OCI-LY1 (cell line): ENCODE data around the gene PLCB2.

Experiments used
- H2AFZ ChIP-seq: fragments of 200-600 bp; sonication (generic), shearing (Covaris generic); 2 replicates; pipeline ENCODE4 v1.6.0; 2014; ENCODE audit warnings: antibody characterized with exemption, mild to moderate bottlenecking, low read length
- H3F3A ChIP-seq: fragments of 200-600 bp; sonication (generic), shearing (Covaris generic); 2 replicates; pipeline ENCODE4 v1.6.0; 2014; ENCODE audit warnings: mild to moderate bottlenecking, antibody characterized with exemption, low read length, moderate library complexity; ENCODE audit not compliant: insufficient read depth
- H3K27ac ChIP-seq: fragments of 200-600 bp; sonication (generic); 2 replicates; pipeline ENCODE4 v1.5.1; 2014; ENCODE audit warnings: low read length, mixed run types, mild to moderate bottlenecking, low read depth; ENCODE audit not compliant: poor library complexity, severe bottlenecking
- H3K27me3 ChIP-seq: fragments of 200-600 bp; sonication (generic); 2 replicates; pipeline ENCODE4 v1.6.0; 2014; ENCODE audit warnings: antibody characterized with exemption, mild to moderate bottlenecking, low read length, moderate library complexity; ENCODE audit not compliant: insufficient read depth
- H3K36me3 ChIP-seq: fragments of 200-600 bp; sonication (generic); 2 replicates; pipeline ENCODE4 v1.6.1; 2014; ENCODE audit warnings: mild to moderate bottlenecking, antibody characterized with exemption, low read length, moderate library complexity, mixed read lengths; ENCODE audit not compliant: insufficient read depth
- H3K4me1 ChIP-seq: fragments of 200-600 bp; sonication (generic); 2 replicates; pipeline ENCODE4 v1.5.1; 2014; ENCODE audit warnings: mild to moderate bottlenecking, low read length, moderate library complexity; ENCODE audit not compliant: insufficient read depth, severe bottlenecking
- H3K4me2 ChIP-seq: fragments of 200-600 bp; sonication (generic), shearing (Covaris generic); 2 replicates; pipeline ENCODE4 v1.6.1; 2014; ENCODE audit warnings: low read length
- H3K4me3 ChIP-seq: fragments of 200-600 bp; sonication (generic); 2 replicates; pipeline ENCODE4 v1.5.1; 2014; ENCODE audit warnings: low read length, low read depth, mild to moderate bottlenecking, mixed read lengths; ENCODE audit not compliant: poor library complexity, severe bottlenecking
- H3K79me2 ChIP-seq: fragments of 200-600 bp; shearing (Covaris generic); 2 replicates; pipeline ENCODE4 v1.6.1; 2016; ENCODE audit warnings: mixed run types, low read length, mixed read lengths; ENCODE audit not compliant: insufficient read depth
- H3K9ac ChIP-seq: fragments of 200-600 bp; sonication (generic), shearing (Covaris generic); 2 replicates; pipeline ENCODE4 v1.6.1; 2014; ENCODE audit warnings: mild to moderate bottlenecking, low read length, mixed read lengths
- H3K9me2 ChIP-seq: fragments of 200-600 bp; sonication (generic), shearing (Covaris generic); 2 replicates; pipeline ENCODE4 v1.6.1; 2014; ENCODE audit warnings: low read depth, mild to moderate bottlenecking, low read length, mixed read lengths
- H3K9me3 ChIP-seq: fragments of 200-600 bp; shearing (Covaris generic); 2 replicates; pipeline ENCODE4 v1.6.1; 2014; ENCODE audit warnings: low read length, mixed read lengths
- H4K20me1 ChIP-seq: fragments of 200-600 bp; sonication (generic), shearing (Covaris generic); 2 replicates; pipeline ENCODE4 v1.6.0; 2016; ENCODE audit warnings: mild to moderate bottlenecking, low read length; ENCODE audit not compliant: insufficient read depth
- EZH2 ChIP-seq: fragments of 200-600 bp; sonication (generic), shearing (Covaris generic); IDR thresholded peaks from 2 replicates; pipeline ENCODE4 v1.8.0; 2017; ENCODE audit warnings: borderline replicate concordance, mixed run types, mild to moderate bottlenecking, antibody characterized with exemption, low read length, moderate library complexity, mixed read lengths
- TF ChIP-seq, protein P1 (sequence below): fragments of 200-600 bp; sonication (generic), shearing (Covaris generic); IDR thresholded peaks from 2 replicates; pipeline ENCODE4 v1.5.1; 2017; ENCODE audit warnings: mild to moderate bottlenecking, antibody characterized with exemption, low read length, moderate library complexity, mixed read lengths

Gene PLCB2

DNA sequence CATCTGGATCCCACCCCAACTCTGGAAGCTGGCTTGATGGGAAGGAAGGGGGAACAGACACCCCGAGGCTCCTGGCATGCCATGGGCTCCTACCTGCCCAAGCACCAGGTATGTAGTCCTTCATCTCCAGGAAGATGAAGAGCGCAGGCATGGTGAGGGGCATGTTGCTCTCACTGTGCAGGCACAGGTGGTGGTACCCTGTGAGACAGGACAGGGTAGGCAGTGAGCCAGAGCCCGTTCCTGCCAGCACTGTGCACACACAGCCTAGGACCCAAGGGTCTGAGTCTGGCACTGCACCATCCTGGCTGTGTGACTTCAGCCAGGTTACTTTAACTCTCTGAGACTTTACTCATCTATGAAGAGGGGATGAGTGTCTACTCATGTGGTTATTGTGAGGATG is 15.5 kb downstream of the PLCB2 start:
- Histone ChIP-seq H4K20me1 (no peaks in the 10 kb centered on the region), H3K9me3 (no peaks in the 10 kb centered on the region), H3K36me3 (no peaks in the 10 kb centered on the region), H3K9me2 (no peaks in the 10 kb centered on the region), H3K9ac (no peak overlapping the region), H3K79me2 (no peaks in the 10 kb centered on the region), H3K27ac (no peak overlapping the region), H3K4me3 (no peak overlapping the region), H3F3A (no peaks in the 10 kb centered on the region), H3K27me3 (peaks cover 6% of the 10 kb centered on the region; the same call in 1 of the 2 replicates), H2AFZ (no peak overlapping the region), H3K4me1 (no peaks in the 10 kb centered on the region), H3K4me2 (no peak overlapping the region)
- TF ChIP-seq, protein P1, sequence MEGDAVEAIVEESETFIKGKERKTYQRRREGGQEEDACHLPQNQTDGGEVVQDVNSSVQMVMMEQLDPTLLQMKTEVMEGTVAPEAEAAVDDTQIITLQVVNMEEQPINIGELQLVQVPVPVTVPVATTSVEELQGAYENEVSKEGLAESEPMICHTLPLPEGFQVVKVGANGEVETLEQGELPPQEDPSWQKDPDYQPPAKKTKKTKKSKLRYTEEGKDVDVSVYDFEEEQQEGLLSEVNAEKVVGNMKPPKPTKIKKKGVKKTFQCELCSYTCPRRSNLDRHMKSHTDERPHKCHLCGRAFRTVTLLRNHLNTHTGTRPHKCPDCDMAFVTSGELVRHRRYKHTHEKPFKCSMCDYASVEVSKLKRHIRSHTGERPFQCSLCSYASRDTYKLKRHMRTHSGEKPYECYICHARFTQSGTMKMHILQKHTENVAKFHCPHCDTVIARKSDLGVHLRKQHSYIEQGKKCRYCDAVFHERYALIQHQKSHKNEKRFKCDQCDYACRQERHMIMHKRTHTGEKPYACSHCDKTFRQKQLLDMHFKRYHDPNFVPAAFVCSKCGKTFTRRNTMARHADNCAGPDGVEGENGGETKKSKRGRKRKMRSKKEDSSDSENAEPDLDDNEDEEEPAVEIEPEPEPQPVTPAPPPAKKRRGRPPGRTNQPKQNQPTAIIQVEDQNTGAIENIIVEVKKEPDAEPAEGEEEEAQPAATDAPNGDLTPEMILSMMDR, result no peak
- no peak for TF ChIP-seq EZH2

DNA sequence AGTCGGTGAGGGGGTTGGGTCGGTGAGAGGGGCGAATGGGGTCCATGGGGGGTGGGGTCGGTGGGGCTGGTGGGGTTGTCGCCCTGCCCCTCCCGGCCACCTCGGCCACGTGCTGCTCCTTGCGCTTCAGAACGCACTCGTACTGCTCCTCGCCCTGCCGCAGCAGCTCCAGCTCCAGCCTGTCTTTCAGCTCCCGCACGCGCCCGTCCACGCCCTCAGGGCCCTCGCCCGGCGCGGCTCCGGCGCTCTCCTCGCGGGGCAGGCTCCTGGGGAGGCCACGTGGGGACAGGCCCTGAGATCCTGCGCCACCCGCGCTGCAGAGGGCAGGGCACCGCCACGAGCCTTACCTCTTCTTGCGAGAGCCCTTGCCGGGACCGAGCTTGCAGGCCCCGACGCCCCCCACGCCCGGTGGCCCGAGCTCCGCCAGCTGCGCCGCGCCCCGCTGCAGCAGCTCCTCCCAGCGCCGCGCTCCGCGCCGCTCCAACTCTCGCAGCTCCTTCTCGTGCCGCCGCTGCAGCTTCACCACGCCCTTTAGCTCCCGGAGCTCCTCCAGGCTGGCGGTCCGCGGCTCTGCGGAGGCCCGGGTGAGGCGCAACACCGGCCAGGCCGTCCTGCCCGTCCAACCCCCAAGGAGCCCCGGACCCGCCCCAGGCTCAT is 16.7 kb downstream of the PLCB2 start:
- no peak for TF ChIP-seq EZH2
- TF ChIP-seq, protein P1, result no peak
- Histone ChIP-seq H3K36me3 (no peaks in the 10 kb centered on the region), H2AFZ (no peak overlapping the region), H3K4me2 (no peak overlapping the region), H4K20me1 (no peaks in the 10 kb centered on the region), H3K4me3 (no peak overlapping the region), H3K9me3 (no peaks in the 10 kb centered on the region), H3K27me3 (no peaks in the 10 kb centered on the region; the same call in 1 of the 2 replicates), H3K27ac (no peak overlapping the region), H3K4me1 (no peaks in the 10 kb centered on the region), H3F3A (no peaks in the 10 kb centered on the region), H3K9ac (no peak overlapping the region), H3K79me2 (no peaks in the 10 kb centered on the region), H3K9me2 (no peaks in the 10 kb centered on the region)

DNA sequence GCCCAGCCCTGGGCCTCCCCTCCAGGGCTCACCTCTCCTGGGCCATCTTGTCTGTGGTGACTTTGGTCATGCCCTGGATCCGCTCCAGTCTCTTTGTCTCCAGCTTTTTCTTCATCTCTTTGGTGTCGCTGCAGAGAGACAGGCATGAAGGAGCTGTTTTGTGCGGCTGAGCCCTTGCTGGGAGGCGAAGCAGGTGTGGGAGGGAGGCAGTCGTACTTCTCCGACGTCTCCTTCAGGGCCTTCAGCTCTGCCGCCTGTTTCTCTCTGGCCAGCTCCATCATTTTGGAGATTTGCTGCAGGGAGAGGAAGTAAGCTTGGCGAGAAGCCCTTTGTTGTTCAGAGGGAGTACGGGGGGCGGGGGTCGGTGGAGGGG is 17.2 kb downstream of the PLCB2 start:
- no peak overlapping the region for H3K27ac ChIP-seq
- no peaks in the 10 kb centered on the region for H3K9me3 ChIP-seq
- no peaks in the 10 kb centered on the region for H3F3A ChIP-seq
- no peaks in the 10 kb centered on the region for H3K4me1 ChIP-seq
- H3K36me3 ChIP-seq, result no peaks in the 10 kb centered on the region
- no peaks in the 10 kb centered on the region for H3K9me2 ChIP-seq
- H4K20me1 ChIP-seq, result no peaks in the 10 kb centered on the region
- no peak overlapping the region for H3K4me2 ChIP-seq
- H3K4me3 ChIP-seq, result no peak overlapping the region
- H3K27me3 ChIP-seq, result no peaks in the 10 kb centered on the region; the same call in 1 of the 2 replicates
- no peaks in the 10 kb centered on the region for H3K79me2 ChIP-seq
- H3K9ac ChIP-seq, result no peak overlapping the region
- TF ChIP-seq, protein P1, result no peak
- TF ChIP-seq EZH2, result no peak
- no peak overlapping the region for H2AFZ ChIP-seq
